Progenitor cell of endocrine pancreas (in vitro differentiated cells): Measurements from ENCODE around the gene ZNF778. TPM values are rescaled to one million over a fixed set of nuclear protein-coding genes. Genes with fewer than 3 reads are reported as not detected.

Experiments used
- DNase-seq: peaks from one replicate; pipeline ENCODE4 v3.0.0; 2021; ENCODE audit warnings: low spot score; ENCODE audit not compliant: unreplicated experiment
- H3K27ac Mint-ChIP-seq: 2 replicates; pipeline ENCODE4 v1.8.0; 2021; ENCODE audit warnings: mild to moderate bottlenecking, moderate library complexity, mixed read lengths
- H3K27me3 Mint-ChIP-seq: 2 replicates; pipeline ENCODE4 v1.8.0; 2021; ENCODE audit warnings: mixed read lengths
- H3K36me3 Mint-ChIP-seq: 2 replicates; pipeline ENCODE4 v1.8.0; 2022; ENCODE audit warnings: mixed read lengths; ENCODE audit not compliant: insufficient read depth
- H3K4me1 Mint-ChIP-seq: 2 replicates; pipeline ENCODE4 v1.8.0; 2021; ENCODE audit warnings: low read depth, mixed read lengths
- H3K4me3 Mint-ChIP-seq: 2 replicates; pipeline ENCODE4 v1.8.0; 2021; ENCODE audit warnings: low read depth, mild to moderate bottlenecking, moderate library complexity, mixed read lengths
- H3K9me3 Mint-ChIP-seq: 2 replicates; pipeline ENCODE4 v1.8.0; 2021; ENCODE audit warnings: low read depth, mixed read lengths
- CTCF ChIP-seq: fragments of 200-600 bp; sonication (generic); IDR thresholded peaks from one replicate; pipeline ENCODE4 v1.5.0; 2021; ENCODE audit warnings: antibody characterized with exemption, mild to moderate bottlenecking; ENCODE audit not compliant: unreplicated experiment
- total RNA-seq: library from RNA; stranded (reverse); gene quantifications from 2 replicates; pipeline ENCODE4 v1.2.1, GENCODE V29; 2021

Gene ZNF778
- total RNA-seq, 1 donor from 2014 or later = 11.2 TPM

GRCh38 chr16:89171216-89172170 lies 46.0 kb upstream of the ZNF778 start, which contains the start of gene CDH15:
TSS of gene CDH15 (plus strand) at chr16:89171748. CDS start at chr16:89171832, 84 bp downstream.
- Mint-ChIP-seq H3K27me3 (peaks cover 21% of the 10 kb centered on the region), H3K9me3 (no peaks in the 10 kb centered on the region), H3K4me1 (peaks cover 3% of the 10 kb centered on the region), H3K27ac (peak within 1 kb of the TSS; percentile 31), H3K36me3 (no peaks in the 10 kb centered on the region), H3K4me3 (peak within 1 kb of the TSS; percentile 59)
- no peak for TF ChIP-seq CTCF
- DNase-seq = peak; percentile 88

GRCh38 chr16:89172171-89172527 lies 45.4 kb upstream of the ZNF778 start:
- H3K36me3 Mint-ChIP-seq = no peaks in the 10 kb centered on the region
- H3K27ac Mint-ChIP-seq = no peak overlapping the region
- peaks cover 3% of the 10 kb centered on the region for H3K4me1 Mint-ChIP-seq
- no peak for TF ChIP-seq CTCF
- DNase-seq = no peak
- no peak overlapping the region for H3K4me3 Mint-ChIP-seq
- no peaks in the 10 kb centered on the region for H3K9me3 Mint-ChIP-seq
- H3K27me3 Mint-ChIP-seq = peaks cover 21% of the 10 kb centered on the region

GRCh38 chr16:89172528-89173173 lies 44.9 kb upstream of the ZNF778 start:
- Mint-ChIP-seq H3K4me1 (peaks cover 3% of the 10 kb centered on the region), H3K27ac (no peak overlapping the region), H3K4me3 (no peak overlapping the region), H3K36me3 (no peaks in the 10 kb centered on the region), H3K27me3 (peaks cover 21% of the 10 kb centered on the region), H3K9me3 (no peaks in the 10 kb centered on the region)
- no peak for TF ChIP-seq CTCF
- no peak for DNase-seq

- Mint-ChIP-seq H3K4me3 (no peak overlapping the region), H3K9me3 (no peaks in the 10 kb centered on the region), H3K27ac (no peak overlapping the region), H3K4me1 (peaks cover 3% of the 10 kb centered on the region), H3K36me3 (no peaks in the 10 kb centered on the region), H3K27me3 (peaks cover 21% of the 10 kb centered on the region)
- TF ChIP-seq CTCF = no peak
- DNase-seq = no peak
Observed at GRCh38 chr16:89173174-89173921, 44.2 kb upstream of the ZNF778 start.
